ENCODE results near the gene NPM1.

Gene NPM1

DNA sequence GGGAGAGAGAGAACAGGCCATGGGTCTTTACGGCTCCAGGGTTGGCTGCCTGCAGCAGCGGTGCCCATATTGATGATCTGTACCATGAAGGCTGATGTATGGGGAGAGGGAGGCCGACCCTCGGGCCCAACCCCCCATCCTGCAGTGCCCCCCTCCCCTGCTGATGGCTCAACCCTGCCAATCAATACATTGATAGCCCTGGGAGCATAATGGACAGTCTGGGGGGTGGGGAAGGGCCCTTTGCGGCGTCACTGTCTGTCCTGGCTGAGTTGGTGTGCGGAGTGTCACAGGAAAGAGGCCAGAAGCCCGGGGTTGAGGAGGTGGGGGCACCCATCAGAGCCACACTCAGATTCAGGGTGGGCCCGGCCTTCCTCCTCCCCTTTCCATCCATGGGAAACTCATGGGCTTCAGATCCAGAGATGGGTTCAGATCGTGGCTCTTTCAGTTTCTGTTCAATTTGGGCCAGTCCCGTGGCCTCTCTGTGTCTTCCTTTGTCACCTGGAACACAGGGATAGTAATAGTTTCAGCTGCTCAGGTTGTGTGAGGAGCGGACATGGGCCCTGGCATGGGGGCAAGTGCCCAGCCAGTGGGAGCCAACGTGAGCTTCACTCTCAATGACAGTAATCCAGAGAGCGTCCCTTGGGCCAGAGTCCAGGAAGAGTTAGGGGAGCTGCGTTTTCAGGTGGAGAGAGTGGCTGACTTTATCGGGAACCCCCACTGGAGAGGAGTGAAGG, 41.3 kb downstream of the NPM1 start:
- no peak for DNase-seq

DNA sequence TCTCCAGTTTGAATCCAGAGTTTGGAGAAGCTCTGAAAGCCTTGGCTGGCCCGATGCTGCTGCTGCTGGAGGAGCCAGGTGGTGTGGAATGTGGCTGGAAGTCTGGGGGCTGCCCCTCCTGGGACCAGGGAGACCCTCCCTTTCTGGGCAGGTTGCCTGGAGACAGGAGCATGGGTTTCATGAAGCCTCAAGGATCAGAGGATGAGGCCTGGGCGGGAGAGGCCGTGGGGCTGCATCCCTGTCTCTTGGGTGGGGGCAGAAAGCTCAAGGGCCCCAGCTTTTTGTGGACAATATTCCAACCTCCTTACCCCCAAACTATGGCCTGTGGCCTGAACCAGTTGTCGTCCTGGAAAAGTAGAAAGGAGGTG, 41.9 kb downstream of the NPM1 start:
- no peak for DNase-seq

DNA sequence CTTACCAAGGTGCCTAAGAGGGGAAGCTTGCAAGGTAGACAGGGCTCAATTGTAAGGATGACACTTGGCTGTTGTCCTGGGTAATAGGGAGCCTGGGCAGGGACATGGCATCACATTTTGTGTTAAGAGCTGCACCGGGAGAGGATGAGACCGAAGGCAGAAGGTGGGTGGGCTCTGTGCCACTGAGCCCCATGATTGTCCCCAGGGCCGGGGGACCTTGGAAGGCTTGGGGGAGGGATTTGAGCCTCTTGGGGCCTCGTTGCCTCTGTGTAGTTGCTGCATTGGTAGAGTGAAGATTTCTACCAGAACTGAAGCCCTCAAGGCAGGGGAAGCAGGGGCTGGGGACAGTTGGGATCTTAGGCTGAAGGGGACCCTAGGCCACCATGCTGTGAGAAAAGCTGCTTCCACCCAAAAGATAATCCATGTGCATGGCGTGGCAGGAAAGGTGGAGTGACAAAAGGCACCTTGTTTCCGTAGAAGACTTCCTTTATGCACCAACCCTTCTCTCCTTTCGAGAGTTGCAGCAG, 43.7 kb downstream of the NPM1 start:
- DNase-seq: no peak

DNA sequence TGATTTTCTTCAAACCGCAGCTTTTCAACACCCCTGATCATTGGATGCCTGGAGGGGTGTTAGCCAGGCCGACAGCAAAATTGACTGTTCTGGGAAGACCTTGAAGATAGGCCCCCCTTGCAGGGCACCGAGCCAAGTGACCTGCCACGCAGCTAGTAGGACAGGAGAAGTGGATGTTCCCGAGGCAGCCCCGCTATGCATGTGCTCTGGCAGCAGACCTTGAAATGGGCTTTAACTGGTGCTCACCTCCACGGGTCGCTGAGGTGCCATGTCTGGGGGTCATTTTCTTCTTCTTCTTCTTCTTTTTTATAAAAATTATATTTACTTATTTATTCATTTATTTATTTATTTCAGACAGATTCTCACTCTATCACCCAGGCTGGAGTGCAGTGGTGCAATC, 44.4 kb downstream of the NPM1 start:
- no peak for DNase-seq

DNA sequence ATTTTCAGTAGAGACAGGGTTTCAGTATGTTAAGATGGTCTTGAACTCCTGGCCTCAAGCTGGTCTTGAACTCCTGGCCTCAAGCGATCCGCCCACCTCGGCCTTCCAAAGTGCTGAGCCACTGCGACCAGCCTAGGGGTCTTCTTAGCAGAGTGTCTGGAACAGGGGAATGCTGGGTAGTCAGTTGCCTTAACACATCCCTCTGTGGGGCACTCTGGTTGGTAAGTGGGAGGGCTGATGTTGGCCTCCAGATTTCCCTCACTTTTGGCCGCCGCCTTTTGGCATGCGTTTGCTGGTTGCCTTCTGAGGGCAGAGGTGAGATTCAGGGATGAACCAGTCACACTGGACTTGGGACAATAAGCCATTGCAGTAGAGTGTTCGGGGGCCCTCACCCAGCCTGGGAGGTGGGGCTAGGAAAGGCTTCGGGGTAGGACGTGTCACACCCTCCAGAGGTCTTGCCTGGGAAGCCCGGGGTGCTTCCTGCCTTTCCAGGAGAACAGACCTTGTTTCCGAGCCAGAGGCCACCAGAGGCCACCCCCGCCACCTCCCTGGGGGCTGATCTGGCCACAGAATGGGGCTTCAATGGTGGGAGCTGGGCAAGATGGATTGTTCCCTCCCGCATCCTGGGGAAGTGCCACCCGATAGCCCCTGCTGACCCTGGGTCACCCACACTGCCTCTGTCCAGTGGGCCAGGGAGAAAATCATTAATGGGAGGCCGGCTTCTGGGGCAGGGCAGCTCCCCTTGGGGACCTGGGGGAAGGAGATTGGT, 45.1 kb downstream of the NPM1 start:
- no peak for DNase-seq

DNA sequence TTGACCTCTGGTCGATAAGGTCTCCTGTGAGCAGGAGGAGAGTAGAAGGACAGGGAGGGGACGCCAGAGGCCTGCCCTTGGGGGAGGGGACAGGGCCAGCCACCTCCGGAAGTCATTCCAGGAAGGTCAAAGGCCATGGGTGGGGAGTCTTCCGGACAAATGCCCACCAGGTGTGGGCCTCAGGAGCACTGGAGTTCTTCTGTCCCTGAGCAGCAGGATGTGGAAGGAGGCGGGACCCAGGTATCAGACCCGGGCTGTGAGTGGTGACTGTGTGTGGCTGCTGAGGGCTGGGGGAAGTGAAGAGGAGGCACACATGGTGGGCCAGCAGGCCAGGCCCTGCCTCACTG, 45.7 kb downstream of the NPM1 start:
- DNase-seq: no peak

DNA sequence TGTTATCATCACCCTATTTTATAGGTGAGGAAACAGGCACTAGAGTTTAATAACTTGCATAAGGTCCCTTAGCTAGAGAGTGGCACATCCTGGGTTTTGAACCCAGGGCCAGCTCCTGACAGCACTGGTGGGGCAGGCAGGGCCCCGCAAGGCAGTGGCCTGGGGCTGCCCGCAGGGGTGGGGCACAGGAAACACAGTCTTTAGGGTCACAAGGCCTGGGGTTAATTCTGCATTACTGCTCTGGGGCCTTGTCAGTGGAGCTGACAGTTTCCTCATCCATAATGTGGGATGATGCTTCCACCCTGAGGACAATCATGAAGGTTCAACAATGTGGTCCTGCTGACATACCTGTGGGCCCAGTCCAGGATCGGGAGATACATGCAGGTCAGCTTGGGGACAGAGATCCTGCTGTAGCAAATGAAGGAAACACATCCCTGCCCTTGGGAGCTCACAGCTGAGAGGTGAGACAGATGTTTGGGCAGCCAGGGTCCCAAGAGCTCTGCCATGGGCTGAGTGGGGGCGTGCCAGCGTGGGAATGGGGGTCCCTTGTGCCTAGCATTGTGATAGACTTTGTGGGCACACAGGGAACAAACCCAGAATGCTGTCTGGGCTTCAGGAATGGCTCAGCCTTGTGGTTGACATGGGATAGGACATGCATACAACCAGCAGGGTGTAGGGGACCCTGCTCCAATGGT, 46.5 kb downstream of the NPM1 start:
- no peak for DNase-seq

DNA sequence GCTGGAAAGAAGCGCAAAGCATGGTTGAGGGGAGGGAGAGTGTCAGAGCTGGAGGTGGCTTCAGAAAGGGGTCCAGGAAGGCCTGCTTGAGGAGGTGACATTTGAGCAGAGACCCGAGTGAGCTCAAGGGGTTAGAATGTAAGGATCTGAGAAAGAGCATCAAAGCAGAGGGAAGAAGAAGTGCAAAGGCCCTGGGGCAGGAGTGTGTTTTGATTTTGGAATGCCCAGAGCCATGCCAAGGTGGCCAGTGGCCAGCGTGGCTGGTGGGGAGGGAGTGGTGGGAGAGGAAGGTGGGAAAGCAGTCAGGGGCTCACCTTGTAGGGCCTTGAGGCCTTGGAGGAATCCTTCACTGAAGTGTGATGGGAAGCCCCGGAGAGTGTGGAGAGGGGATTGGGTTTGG, 47.2 kb downstream of the NPM1 start:
- DNase-seq: no peak

DNA sequence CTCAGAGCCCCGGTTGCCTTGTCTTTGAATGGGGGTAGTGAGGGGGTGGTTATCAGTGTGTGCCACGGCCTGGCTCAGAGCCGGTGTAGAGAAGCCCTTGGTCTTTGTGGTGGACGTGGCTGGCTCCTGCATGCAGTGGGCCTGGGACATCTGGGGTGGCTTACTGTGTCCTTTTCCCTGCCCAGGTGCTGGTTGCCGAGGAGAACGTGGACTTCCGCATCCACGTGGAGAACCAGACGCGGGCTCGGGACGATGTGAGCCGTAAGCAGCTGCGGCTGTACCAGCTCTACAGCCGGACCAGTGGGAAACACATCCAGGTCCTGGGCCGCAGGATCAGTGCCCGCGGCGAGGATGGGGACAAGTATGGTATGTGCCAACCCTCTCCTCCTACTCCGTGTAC, 48.3 kb downstream of the NPM1 start:
- DNase-seq: no peak

DNA sequence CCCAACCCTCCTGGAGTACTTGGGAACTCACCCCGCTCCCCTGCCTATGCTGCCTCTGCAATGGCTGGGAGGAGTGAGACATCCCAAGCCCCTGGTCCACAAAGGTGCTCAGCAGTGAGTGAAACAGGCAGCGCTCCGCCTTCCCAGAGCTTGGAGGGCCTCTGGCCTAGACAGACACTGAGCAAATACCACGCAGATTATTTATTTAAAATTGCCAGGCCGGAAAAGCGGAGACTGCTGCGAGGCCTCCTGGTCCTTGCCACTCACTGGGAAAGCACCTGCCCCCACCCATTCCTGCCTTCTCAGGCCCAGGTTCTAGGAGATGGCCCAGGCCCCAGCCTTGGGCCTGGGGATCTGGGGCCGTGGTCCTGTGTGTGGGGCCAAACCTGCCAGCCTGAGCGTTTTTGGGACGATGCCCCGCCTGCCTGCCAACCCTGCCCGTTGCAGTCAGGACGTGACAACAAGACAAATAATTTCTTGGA, 49.2 kb downstream of the NPM1 start:
- DNase-seq: no peak

DNA sequence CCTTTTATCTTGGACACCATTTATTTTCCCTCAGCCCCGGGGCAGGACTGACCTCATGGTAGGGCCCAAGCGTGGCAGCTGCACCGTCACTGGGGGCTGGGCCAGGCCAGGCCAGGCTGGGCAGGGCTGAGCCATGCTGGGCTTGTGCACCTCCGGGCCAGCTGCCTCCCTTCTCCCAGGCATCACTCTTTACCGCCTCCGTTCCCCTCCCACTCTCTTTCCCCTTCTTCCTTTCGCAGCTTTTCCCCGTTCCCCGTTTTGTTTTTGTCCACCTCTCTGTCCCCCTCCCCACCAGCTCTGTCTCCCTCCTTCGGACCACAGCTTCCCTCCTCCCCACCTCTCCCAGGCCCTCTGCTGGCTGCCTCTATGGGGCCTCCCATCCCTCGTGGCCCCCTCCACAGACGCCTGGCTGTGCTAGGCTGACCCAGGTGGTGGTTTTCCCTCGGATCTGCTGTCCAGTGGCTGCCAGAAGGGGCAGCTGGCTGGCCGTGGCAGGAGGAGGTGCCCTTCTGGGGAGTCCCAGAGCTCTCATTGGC, 49.7 kb downstream of the NPM1 start:
- DNase-seq: no peak

DNA sequence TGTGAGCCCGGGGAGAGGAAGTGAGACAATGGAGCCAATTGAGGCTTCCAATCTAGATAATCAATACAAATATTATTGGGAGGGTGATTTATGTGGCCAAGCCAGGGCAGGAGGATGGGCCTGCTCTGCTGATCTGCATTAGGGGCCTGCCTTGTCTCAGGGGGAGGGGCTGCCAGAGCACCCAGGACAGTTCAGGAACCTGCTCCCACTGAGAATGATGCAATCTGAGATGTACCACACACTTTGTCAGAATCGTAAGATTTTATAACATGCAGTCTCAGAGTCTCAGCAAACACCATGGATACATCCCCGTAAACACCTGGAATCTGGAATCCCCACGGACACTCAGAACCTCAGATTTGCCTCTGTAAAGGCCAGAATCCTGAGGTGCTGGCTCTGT, 51.1 kb downstream of the NPM1 start:
- DNase-seq: no peak

DNA sequence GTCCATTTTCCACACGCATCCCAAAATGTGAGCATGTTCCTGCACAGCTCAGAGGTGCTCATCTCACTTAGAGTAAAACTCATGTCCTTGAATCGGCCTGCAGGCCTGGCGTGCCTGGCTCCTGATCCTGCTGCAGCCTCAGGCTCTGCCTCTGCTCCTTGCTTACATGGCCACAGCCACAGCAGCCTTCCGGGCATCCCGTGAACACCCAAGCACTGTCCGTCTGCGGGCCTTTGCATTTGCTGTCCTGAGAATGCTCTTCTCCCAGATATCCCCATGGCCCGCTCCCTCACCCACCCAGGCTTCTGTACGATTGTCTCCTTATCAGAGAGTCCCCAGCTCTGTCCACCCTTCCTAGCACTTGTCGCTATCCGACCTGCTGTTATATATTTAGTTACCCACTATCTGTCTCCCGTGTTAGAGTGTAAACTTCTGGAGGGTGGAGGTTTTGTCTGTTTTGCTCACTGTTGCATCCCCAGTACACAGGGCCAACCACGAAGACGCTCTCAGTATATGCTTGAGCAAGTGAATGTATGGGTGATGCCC, 53.7 kb downstream of the NPM1 start:
- no peak for DNase-seq

DNA sequence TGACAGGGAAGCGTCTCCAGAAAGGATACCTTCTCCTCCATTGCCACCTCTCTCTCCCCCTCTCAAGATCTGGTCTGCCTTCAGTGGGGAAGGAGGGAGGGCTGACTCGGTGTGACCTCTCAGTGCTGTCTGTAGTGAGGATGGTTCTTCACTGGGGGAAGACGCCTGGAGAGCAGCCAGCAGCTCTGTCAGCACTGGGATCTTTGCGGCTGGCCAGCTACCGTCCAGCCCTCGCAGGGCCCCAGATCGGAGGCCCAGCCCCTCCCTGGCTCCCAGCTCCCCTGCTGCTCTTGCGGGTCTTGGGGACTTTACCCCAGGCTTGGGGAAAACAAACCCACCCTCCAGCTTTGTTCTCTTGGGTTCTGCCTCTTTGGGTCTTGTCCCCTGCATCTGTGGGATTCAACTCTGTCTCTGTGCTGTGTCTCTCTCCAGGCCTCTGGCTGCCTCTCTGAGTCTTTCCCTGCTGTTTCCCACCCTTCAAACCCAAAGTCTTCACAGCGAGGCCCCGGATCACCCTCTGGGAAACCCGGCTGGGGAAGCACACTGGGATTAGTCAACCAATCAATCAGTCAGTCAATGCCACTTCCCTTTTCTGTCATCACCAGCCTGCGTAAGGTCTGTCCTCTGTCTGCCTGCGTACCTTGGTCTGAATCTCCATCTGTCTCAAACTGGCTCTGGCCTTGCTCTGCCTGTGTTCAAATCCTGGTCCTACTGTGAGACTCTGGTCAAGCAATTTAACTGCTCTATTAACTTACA, 54.8 kb downstream of the NPM1 start:
- DNase-seq: no peak

DNA sequence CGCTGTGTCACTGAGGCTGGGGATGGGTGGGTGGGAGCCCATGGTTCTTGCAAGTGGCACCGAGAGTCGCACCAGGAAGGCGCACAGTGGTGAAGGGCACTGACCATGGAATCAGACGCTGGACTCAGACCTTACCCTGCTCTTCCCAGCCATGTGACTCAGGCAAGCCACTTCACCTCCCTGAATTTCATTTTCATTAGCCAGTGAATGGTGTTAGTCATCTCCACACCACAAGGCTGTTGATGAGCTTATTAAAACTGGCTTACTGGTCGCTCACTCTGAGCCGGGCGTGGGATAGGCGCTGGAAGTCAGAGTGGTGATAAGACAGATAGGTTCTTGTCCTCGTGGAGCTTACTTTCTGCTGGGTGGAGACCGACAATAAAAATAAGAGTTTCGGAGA, 56.9 kb downstream of the NPM1 start:
- DNase-seq: no peak

DNA sequence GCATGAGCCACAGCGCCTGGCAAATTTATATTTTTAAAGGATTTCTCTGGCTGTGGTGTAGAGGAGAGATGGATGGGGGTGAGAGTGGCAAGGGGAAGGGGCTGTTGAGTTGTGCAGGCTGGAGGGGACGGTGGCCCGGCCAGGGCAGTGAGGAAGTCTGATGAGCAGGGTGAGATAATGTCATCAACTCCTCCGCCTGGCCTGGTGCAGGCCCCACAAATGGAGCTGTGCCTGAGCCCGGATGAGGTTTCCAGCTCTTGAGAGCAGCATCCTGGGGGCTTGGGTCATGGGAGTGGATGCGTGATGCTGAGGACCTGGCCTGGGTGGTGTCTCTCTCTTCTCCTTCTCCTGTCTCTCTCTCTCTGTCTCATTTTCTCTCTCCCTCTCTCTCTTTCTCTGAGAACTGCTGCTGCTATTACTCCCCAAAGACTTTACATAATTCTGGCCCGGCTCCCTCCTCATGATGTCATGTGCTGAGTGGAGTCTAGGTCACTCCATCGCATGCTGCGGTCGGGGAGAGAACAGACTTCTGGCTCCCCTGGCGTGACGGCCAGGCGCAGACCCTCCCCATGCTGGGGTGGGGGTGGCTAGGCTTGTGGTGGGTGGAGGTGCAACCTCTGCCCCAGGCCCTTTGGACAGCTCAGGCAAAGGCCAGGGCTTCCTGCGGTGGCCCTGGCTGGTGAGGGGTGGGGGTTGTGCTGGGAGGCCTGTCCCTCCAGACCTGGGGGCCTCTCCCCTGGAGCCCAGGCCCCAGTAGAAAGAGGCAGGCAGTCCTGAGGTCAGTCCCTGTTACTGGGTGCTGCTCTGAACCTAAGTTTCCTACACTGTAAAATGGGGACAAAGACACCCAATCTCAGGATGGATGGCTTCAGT, 58.2 kb downstream of the NPM1 start:
- no peak for DNase-seq

DNA sequence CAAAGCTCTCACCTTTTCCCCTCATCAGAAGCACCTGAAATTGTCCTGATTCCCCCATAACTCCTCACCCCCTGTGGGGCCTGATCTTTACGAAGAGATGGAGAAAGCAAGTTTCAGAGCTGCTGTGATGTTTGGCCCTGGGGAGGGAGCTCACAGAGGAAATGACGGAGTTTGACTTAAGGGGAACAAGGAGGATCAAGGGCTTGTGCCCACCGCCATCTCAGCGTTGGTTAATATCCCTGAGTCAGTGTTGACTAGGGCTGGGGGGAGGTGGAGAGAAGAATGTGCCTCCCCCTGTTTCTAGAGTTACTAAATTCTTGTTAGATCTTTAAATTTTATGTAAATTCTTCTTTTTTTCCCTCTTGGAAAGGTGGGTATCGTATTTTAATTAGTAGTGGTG, 59.6 kb downstream of the NPM1 start:
- DNase-seq: no peak

DNA sequence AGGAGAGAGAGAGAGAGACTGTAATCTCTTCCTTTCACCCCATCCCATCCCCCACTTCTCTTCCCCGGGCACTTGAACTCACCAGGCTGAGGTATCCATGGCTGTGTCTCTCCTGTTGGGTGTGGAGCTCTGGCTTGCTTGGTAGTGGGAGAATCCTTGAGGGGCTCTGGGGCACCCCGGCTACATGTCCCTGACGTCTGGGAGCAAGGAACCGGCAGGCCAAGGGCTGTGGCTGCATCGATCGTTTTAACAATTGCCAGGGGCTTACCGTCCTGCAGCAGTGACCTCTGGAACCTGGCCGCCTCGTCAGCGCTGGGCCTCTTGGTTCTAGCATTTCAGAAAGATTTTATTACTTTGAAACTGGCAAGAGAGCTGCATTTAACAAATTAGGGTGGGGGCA, 61.8 kb downstream of the NPM1 start:
- DNase-seq: no peak

DNA sequence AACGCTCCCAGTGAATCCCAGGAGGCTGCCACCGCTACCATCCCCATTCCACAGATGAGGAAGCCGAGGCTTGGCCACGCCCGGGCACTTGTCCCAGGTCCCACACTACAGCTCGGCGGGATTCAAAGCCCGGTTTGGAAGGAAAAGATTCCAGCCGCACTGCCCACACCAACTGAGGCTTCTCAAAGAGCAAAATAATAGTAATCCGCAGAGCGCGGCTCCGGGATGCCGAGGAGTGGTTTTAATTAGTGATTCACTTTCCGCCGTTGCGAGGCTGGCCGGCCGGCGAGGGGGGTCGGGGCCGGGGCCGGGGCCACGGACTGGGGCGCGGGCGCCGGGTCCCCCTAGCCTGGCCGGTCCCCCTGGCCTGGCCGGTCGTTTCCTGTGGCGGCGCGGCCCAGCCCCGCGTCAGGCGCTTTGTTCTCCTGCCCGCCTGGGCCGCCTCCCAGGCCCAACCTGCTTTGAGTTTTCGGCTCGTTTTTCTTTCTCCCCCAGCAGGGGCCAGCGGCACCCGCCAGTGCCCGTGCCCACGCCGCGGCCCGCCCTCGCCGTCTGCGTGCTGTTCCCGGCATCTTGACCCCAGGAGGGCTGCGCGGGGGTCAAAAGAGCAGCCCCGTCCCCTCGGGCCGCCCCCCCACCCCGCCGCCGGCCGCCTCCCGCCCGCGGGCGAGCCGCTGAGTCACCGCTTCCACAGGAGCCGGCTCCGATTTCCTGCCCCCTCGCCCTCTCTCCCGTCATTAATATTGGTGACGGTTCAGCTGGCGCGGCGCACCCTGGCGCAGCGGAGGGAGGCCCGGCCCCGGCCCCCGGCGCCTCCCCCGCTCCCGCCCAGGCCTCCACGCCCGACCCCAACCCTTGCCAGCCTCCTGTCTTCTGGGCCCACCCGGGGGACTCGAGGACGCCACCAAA, 63.0 kb downstream of the NPM1 start:
- no peak for DNase-seq

DNA sequence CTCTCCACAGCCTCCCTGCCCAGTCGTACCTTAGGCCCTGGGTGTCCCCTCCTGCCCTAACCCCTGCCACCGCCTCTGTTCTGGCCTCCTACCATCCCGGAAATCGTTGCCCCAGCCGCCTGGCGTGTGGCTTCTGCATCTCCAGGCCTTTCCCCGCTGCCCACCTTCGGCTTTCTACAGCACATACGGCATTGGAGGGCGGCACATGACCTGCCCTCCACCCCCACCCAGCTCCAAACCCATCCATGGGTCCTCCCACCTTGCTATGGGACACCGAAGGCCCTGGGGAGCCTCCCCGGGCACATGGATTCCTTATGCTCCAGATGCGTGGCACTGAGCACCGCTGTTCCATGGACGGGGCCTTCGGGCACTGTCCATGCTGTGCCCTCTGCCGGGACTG, 63.8 kb downstream of the NPM1 start:
- no peak for DNase-seq

Measured in NCI-H2081 treated with DMSO at 0.1 percent for 48 hours (cell line).